K562 (cell line): ENCODE data around the gene PRDM15. TPM values are rescaled to one million over a fixed set of nuclear protein-coding genes. Genes with fewer than 3 reads are reported as not detected.

ENCODE experiments used
- ATAC-seq: fragments of 200-7000 bp; cut with Tn5 transposase; 3 replicates; pipeline ENCODE4 v1.9.1; 2020; ENCODE audit warnings: moderate library complexity
- BruUV-seq: library from RNA; stranded (reverse); fragments of 400-500 nt; replicated peaks from 2 replicates; lab custom pipeline; 2021; lab: Mats Ljungman, UMichigan
- CTCF ChIA-PET: fragments of 300-600 bp; formaldehyde crosslinking; extraction: SDS; loops from one replicate; lab custom pipeline; 2021; ENCODE audit warnings: low intra/inter-chr PET ratio; lab: Yijun Ruan, JAX
- POLR2A ChIA-PET: fragments of 300-600, 350-650 bp; sonication (Branson Sonifier 250); formaldehyde crosslinking; extraction: SDS; loops from one replicate; lab custom pipeline; 2021; ENCODE audit warnings: antibody characterized with exemption, inconsistent platforms; lab: Yijun Ruan, JAX
- DNase-seq, 4 experiments: peaks; one replicate each; pipeline versions ENCODE4 v3.0.0 to v3.0.0-alpha.2; 2011 to 2018; ENCODE audit warnings: low spot score in 3 of 4, mixed read lengths in 3 of 4; ENCODE audit errors: extremely low read depth in 1 of 4
- FAIRE-seq: peaks from 2 replicates; lab custom pipeline; 2011; peaks lifted over from hg19 to GRCh38; lab: Jason Lieb, UNC
- H2AFZ ChIP-seq: 2 replicates; pipeline ENCODE4 v1.6.0; 2011; ENCODE audit warnings: low read depth, low read length, control low read depth, inconsistent platforms
- H3K27ac ChIP-seq: fragments of 200-600 bp; 3 replicates; pipeline ENCODE4 v1.8.0; 2011; ENCODE audit warnings: low read depth, mild to moderate bottlenecking, control low read depth, inconsistent platforms, low read length, moderate library complexity, mixed read lengths; ENCODE audit errors: extremely low read depth
- H3K27me3 ChIP-seq, 2 experiments: fragments of 300-600 bp in 1 of 2; 2 replicates in 1 of 2; 3 replicates in 1 of 2; pipeline versions ENCODE4 v1.6.0 to v1.8.0; 2011; ENCODE audit warnings: inconsistent platforms in 2 of 2, low read length in 2 of 2, mild to moderate bottlenecking in 1 of 2, mixed read lengths in 1 of 2, moderate library complexity in 1 of 2; ENCODE audit not compliant: control insufficient read depth in 2 of 2, insufficient read depth in 2 of 2
- H3K36me3 ChIP-seq: fragments of 300-600 bp; 3 replicates; pipeline ENCODE4 v1.8.0; 2011; ENCODE audit warnings: mild to moderate bottlenecking, low read length, inconsistent platforms; ENCODE audit not compliant: control insufficient read depth, insufficient read depth
- H3K4me1 ChIP-seq, 2 experiments: fragments of 200-600 bp in 1 of 2; replicated peaks in 1 of 2; 2 replicates in 1 of 2; 3 replicates in 1 of 2; pipeline versions ENCODE4 v1.5.1 to v1.8.0; 2011; ENCODE audit warnings: inconsistent platforms in 2 of 2, low read length in 2 of 2, mild to moderate bottlenecking in 1 of 2, mixed read lengths in 1 of 2, moderate library complexity in 1 of 2; ENCODE audit not compliant: control insufficient read depth in 2 of 2, insufficient read depth in 2 of 2
- H3K4me2 ChIP-seq: 2 replicates; pipeline ENCODE4 v1.6.1; 2011; ENCODE audit warnings: low read length, control low read depth, inconsistent platforms, mixed read lengths; ENCODE audit not compliant: insufficient read depth
- H3K4me3 ChIP-seq: fragments of 200-600 bp; sonication (generic), shearing (Covaris generic); 2 replicates; pipeline ENCODE4 v1.5.1; 2016; ENCODE audit warnings: control low read depth, inconsistent platforms
- H3K79me2 ChIP-seq: fragments of 200-600 bp; 3 replicates; pipeline ENCODE4 v1.8.0; 2011; ENCODE audit warnings: low read length, inconsistent platforms; ENCODE audit not compliant: control insufficient read depth, insufficient read depth
- H3K9ac ChIP-seq, 2 experiments: 2 replicates each; pipeline versions ENCODE4 v1.6.0 to v1.6.1; 2011; ENCODE audit warnings: low read depth in 2 of 2, low read length in 2 of 2, control low read depth in 1 of 2, inconsistent platforms in 1 of 2, mild to moderate bottlenecking in 1 of 2, mixed read lengths in 1 of 2; ENCODE audit not compliant: insufficient read depth in 1 of 2
- H3K9me1 ChIP-seq: one replicate; pipeline ENCODE4 v1.6.0; 2011; ENCODE audit warnings: inconsistent platforms, mild to moderate bottlenecking, low read length, moderate library complexity; ENCODE audit not compliant: control insufficient read depth, insufficient read depth
- H3K9me3 ChIP-seq: replicated peaks from 2 replicates; pipeline ENCODE4 v1.5.1; 2011; ENCODE audit warnings: low read depth, low read length, inconsistent platforms; ENCODE audit not compliant: control insufficient read depth, insufficient read depth
- H4K20me1 ChIP-seq: replicated peaks from 2 replicates; pipeline ENCODE4 v1.6.1; 2011; ENCODE audit warnings: low read length, inconsistent platforms, mixed read lengths; ENCODE audit not compliant: control insufficient read depth, insufficient read depth
- ATF3 ChIP-seq, 2 experiments: fragments of 450-650 bp in 1 of 2; sonication (generic) in 1 of 2; formaldehyde crosslinking in 1 of 2; IDR thresholded peaks in 1 of 2; conservative IDR thresholded peaks in 1 of 2; 2 replicates each; pipeline versions ENCODE4 v1.6.1 to v1.8.1; 2016 to 2023; ENCODE audit warnings: mild to moderate bottlenecking in 2 of 2, moderate library complexity in 2 of 2, inconsistent platforms in 1 of 2, missing genetic modification reagents in 1 of 2
- MLX ChIP-seq, 2 experiments: fragments of 450-650 bp in 1 of 2; sonication (generic) in 1 of 2; formaldehyde crosslinking; conservative IDR thresholded peaks; 2 replicates each; pipeline versions ENCODE4 v1.4.0 to v1.8.1; 2020 to 2022; ENCODE audit warnings: mild to moderate bottlenecking in 1 of 2, missing genetic modification reagents in 1 of 2
- MTA1 ChIP-seq: fragments of 450-650 bp; IDR thresholded peaks from 2 replicates; pipeline ENCODE4 v1.6.1; 2017; ENCODE audit warnings: borderline replicate concordance
- RB1 ChIP-seq: fragments of 450-650 bp; IDR thresholded peaks from 2 replicates; pipeline ENCODE4 v1.6.1; 2017; ENCODE audit warnings: low read depth, mild to moderate bottlenecking
- RHOXF2B ChIP-seq: fragments of 250-450 bp; sonication (Bioruptor Pico); conservative IDR thresholded peaks from 2 replicates; pipeline ENCODE4 v1.5.1; 2021
- XRCC4 ChIP-seq: IDR thresholded peaks from one replicate; pipeline ENCODE4 v1.6.1; 2011; ENCODE audit not compliant: insufficient read depth, insufficient read length; ENCODE audit errors: extremely low read depth
- ZFP36 ChIP-seq: fragments of 150-350 bp; IDR thresholded peaks from 2 replicates; pipeline ENCODE4 v1.6.1; 2018; ENCODE audit warnings: low read length, low read depth; ENCODE audit not compliant: partially characterized antibody
- ZNF12 ChIP-seq: sonication (generic); formaldehyde crosslinking; IDR thresholded peaks from 2 replicates; pipeline ENCODE4 v1.4.0; 2020; ENCODE audit warnings: mild to moderate bottlenecking, missing genetic modification reagents
- ZNF707 ChIP-seq: fragments of 250-450 bp; sonication (Bioruptor Pico); conservative IDR thresholded peaks from 2 replicates; pipeline ENCODE4 v1.8.0; 2022; ENCODE audit warnings: inconsistent platforms, mild to moderate bottlenecking, moderate library complexity
- WGBS: fragments of 100-300 bp; shearing (Covaris generic); methylation state at CpG from one replicate; pipeline ENCODE4 v1.1.6; 2016; ENCODE audit warnings: low coverage, mixed read lengths; ENCODE audit not compliant: insufficient coverage; ENCODE audit errors: missing lambda C conversion rate; 5-methylcytosine and 5-hydroxymethylcytosine counted together
- in situ Hi-C: fragments of 300-500 bp; cut with MboI; formaldehyde crosslinking; loops from 4 replicates; pipeline ENCODE4 v1.15.0; 2018; ENCODE audit warnings: inconsistent platforms, mixed read lengths
- intact Hi-C: fragments of 100-400 bp; cut with micrococcal nuclease; formaldehyde crosslinking; loops from 2 replicates; pipeline ENCODE4 v1.14.2; 2022
- polyA plus RNA-seq, 8 experiments: library from polyadenylated mRNA; depleted of rRNA in 4 of 8; stranded (reverse) in 5 of 8; unstranded in 3 of 8; fragments of >200 nt; fragmentation: Nextera tagmentation in 2 of 8; fragmentation: Illumina TruSeq in 1 of 8; extraction: Ambion mirVana in 2 of 8; extraction: Trizol in 1 of 8; gene quantifications; 2 replicates each; pipeline versions ENCODE4 v1.2.1 to v1.2.3, GENCODE V29; 2011 to 2014; ENCODE audit warnings: inconsistent platforms in 1 of 8, missing spikeins in 1 of 8
- total RNA-seq, 7 experiments: library from RNA; depleted of rRNA in 6 of 7; stranded (reverse); fragments of >200 nt in 6 of 7; fragmentation: Illumina TruSeq in 2 of 7; extraction: Trizol in 2 of 7; gene quantifications; 2 replicates each; pipeline versions ENCODE4 v1.2.1 to v1.2.3, GENCODE V29; 2011 to 2021; ENCODE audit warnings: low replicate concordance in 1 of 7
- TF ChIP-seq, protein P1 (sequence below), 2 experiments: fragments of 450-650 bp; IDR thresholded peaks; 2 replicates each; pipeline ENCODE4 v1.6.1; 2016
- TF ChIP-seq, protein P2 (sequence below): fragments of 250-450 bp; sonication (Bioruptor Pico); IDR thresholded peaks from 2 replicates; pipeline ENCODE4 v1.8.0; 2021; ENCODE audit warnings: borderline replicate concordance, mild to moderate bottlenecking, moderate library complexity; ENCODE audit not compliant: poor library complexity, severe bottlenecking

The PRDM15 gene
- total and polyA plus RNA-seq, 9 of the 15 experiments (the other 6 are each of a cell fraction or from before 2014, with no cell fraction given) = 0.93 to 9.2 (median 6.2) TPM

GRCh38 chr21:41823906-41824305, 55.2 kb downstream of the PRDM15 start:
- H3K36me3 ChIP-seq = peaks cover 22% of the 10 kb centered on the region; the same call in 1 of the 3 replicates
- H3K9ac ChIP-seq = no peak overlapping the region
- CTCF ChIA-PET = no interaction called here

DNA sequence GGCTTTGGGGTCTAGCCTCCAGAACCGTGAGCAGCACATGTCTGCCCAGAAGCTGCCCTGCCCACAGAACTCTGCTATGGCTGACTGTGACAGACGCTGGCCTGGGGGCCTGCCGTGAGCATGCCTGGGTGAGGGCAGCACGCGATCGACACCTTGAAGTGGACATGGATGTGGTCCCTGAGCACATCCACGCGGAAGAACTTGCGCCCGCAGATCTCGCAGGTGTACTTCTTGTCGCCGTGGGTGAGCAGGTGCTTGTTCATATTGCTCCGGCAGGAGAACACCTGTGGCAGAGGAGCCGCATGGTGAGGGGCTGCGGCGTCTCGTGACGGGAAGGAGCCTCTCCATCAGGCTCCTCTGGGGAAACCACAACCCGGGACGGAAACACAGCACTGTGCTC, 56.0 kb downstream of the PRDM15 start:
- Histone ChIP-seq H3K4me3 (no peak overlapping the region), H4K20me1 (no peaks in the 10 kb centered on the region), H3K9ac (peak overlapping the region in 1 of 2 experiments; percentile 56; a peak in 1 of 4 replicates), H3K27me3 (no peaks in the 10 kb centered on the region), H2AFZ (no peak overlapping the region), H3K36me3 (peaks cover 20% of the 10 kb centered on the region; the same call in 1 of the 3 replicates), H3K27ac (no peak overlapping the region), H3K9me1 (no peaks in the 10 kb centered on the region), H3K9me3 (no peaks in the 10 kb centered on the region), H3K79me2 (no peaks in the 10 kb centered on the region), H3K4me2 (no peak overlapping the region), H3K4me1 (peaks cover 0 to 14% of the 10 kb centered on the region in 2 experiments; a peak in 1 of 5 replicates)
- FAIRE-seq (no peak), ATAC-seq (no peak), DNase-seq (no peak)
- in situ Hi-C loops (loop anchor here (10.0 kb wide), 1 partner anchor 292 kb away; no protein-coding TSS in a partner anchor), intact Hi-C loops (no loop called here)
- WGBS = 91% methylated on average over 21 of the region's 21 CpGs
- BruUV-seq = no TSS peak
- CTCF ChIA-PET = interaction anchor here (0.8 kb wide), 1 partner anchor 294 kb away, joined by 5 read pairs; no protein-coding TSS in a partner anchor
- POLR2A ChIA-PET = interaction anchor here (1.4 kb wide), 1 partner anchor 10 kb away, joined by 3 read pairs; no protein-coding TSS in a partner anchor
- TF ChIP-seq ZNF12 (no peak), ZFP36 (no peak), MLX (CRISPR knock-in tag; conservative IDR thresholded peaks at IDR 0.05) (no peak), ATF3 (IDR thresholded peaks at IDR 0.05) (no peak), ATF3 (CRISPR knock-in tag; conservative IDR thresholded peaks at IDR 0.05) (no peak), ZNF707 (CRISPR knock-in tag) (no peak), XRCC4 (no peak), MTA1 (no peak), RHOXF2B (CRISPR knock-in tag) (no peak), RB1 (no peak)
- TF ChIP-seq, protein P1, sequence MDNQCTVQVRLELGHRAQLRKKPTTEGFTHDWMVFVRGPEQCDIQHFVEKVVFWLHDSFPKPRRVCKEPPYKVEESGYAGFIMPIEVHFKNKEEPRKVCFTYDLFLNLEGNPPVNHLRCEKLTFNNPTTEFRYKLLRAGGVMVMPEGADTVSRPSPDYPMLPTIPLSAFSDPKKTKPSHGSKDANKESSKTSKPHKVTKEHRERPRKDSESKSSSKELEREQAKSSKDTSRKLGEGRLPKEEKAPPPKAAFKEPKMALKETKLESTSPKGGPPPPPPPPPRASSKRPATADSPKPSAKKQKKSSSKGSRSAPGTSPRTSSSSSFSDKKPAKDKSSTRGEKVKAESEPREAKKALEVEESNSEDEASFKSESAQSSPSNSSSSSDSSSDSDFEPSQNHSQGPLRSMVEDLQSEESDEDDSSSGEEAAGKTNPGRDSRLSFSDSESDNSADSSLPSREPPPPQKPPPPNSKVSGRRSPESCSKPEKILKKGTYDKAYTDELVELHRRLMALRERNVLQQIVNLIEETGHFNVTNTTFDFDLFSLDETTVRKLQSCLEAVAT (IDR thresholded peaks at IDR 0.05) = no peak

More at GRCh38 chr21:41823906-41824305, 55.2 kb downstream of the PRDM15 start:
- H3K9me3 ChIP-seq = no peaks in the 10 kb centered on the region
- POLR2A ChIA-PET = interaction anchor here (0.6 to 1.4 kb wide), 2 partner anchors 10 to 11 kb away, joined by 3 read pairs; no protein-coding TSS in a partner anchor
- no peak for FAIRE-seq
- 96% methylated on average over 11 of the region's 12 CpGs for WGBS
- no peak overlapping the region for H2AFZ ChIP-seq
- H3K9me1 ChIP-seq = no peaks in the 10 kb centered on the region
- no peak overlapping the region for H3K27ac ChIP-seq
- H3K27me3 ChIP-seq = no peaks in the 10 kb centered on the region
- no peak for ATAC-seq
- TF ChIP-seq, protein P2, sequence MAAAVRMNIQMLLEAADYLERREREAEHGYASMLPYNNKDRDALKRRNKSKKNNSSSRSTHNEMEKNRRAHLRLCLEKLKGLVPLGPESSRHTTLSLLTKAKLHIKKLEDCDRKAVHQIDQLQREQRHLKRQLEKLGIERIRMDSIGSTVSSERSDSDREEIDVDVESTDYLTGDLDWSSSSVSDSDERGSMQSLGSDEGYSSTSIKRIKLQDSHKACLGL = no peak
- no TSS peak for BruUV-seq
- H3K4me2 ChIP-seq = no peak overlapping the region
- no peak overlapping the region for H3K4me3 ChIP-seq
- peaks cover 0 to 14% of the 10 kb centered on the region in 2 experiments; a peak in 1 of 5 replicates for H3K4me1 ChIP-seq
- no peak for DNase-seq
- intact Hi-C loops (no loop called here), in situ Hi-C loops (loop anchor here (10.0 kb wide), 1 partner anchor 291 kb away; no protein-coding TSS in a partner anchor)
- H4K20me1 ChIP-seq = no peaks in the 10 kb centered on the region
- H3K79me2 ChIP-seq = no peaks in the 10 kb centered on the region
